ENCODE data around the gene MYL3.

Gene MYL3

DNA sequence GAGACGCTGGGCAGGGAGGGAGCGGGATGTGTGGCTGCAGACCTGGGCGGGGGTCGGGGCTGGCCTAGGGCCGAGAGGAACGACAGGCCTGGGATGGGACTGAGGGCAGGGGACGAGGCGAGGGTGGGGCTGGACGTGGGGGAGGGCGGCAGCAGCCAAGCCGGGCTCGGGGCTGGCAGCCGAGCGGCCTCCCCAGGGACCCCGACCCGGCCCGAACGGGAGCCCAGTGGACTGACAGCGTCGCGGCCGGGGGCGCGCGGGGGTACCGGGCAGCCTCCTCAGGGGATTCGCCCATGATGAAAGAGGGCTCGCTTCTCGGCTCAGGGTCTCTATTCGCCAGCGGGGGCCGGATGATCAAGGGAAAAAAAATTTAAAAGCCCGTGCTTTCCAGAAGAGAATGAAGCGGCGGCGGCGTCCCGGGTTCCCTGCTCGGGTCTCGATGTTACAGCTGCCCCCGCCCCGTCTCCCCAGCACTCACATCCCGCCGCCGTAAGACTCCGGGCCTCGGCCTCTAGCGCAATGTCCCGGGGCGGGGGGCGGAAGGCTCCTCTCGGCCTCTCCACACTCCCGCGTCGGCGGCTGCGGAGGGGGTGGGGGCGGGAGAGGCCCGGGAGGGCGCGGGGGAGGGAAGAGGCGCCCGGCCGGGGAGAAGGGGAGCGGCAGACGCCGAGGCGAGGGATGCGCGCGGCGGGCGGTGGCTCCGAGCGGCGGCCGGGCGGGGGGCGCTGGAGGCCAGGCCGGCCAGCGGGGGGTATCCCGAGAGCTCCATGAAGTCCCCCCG, 18.5 kb upstream of the MYL3 start:
- no peak for TF ChIP-seq CTCF (IDR thresholded peaks at IDR 0.05; ENCODE audit: control extremely low read depth, extremely low read depth, low read depth, missing control alignments)
- ChIA-PET POLR2A (interaction anchor here (0.6 kb wide), 1 partner anchor 33 kb away, joined by 3 read pairs; no protein-coding TSS in a partner anchor), CTCF (interaction anchor here (1.3 to 2.3 kb wide), 2 partner anchors 15 kb away, joined by 3 to 11 read pairs; no protein-coding TSS in a partner anchor)
- DNase-seq (ENCODE audit: extremely low spot score), result no peak

- ChIA-PET POLR2A (interaction anchor here (0.6 kb wide), 1 partner anchor 33 kb away, joined by 3 read pairs; no protein-coding TSS in a partner anchor), CTCF (interaction anchor here (1.2 to 2.3 kb wide), 2 partner anchors 14 to 15 kb away, joined by 7 to 11 read pairs; no protein-coding TSS in a partner anchor)
- no peak for TF ChIP-seq CTCF (IDR thresholded peaks at IDR 0.05; ENCODE audit: control extremely low read depth, extremely low read depth, low read depth, missing control alignments)
- DNase-seq (ENCODE audit: extremely low spot score), result no peak
Observed at GRCh38 chr3:46880884-46881595, 17.8 kb upstream of the MYL3 start.

DNA sequence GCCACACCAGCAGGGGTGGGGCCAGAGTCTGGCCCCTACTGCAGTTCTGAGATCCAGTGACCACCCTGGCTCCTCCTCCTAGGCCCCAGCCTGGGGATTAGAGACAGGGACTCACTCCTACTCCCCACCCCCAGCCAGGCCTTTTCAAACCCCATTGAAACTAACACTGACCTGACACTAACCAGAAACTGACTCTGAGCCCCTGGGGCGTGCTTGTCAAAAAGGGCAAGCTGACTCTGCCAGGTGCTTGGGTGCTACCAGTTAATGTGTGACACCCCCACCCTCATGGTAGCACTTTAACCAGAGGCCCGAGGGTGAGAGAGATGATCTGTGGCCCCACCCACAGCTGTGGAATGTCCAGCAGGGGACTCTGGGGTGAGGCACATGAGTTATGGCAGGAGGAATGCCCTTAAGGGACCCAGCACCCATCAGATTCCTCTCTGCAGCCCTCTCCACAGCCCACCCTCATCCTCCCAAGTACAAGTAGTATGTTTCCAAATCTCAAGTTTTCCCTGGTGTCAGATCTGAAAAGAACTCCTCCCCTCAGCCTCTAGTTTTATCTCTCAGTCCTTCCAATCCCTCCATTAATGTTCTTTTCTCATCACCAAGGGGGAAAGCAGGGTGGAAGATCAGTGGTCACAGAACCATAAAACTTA, 15.7 kb upstream of the MYL3 start:
- CTCF ChIA-PET, result interaction anchor here (1.1 to 2.0 kb wide), 2 partner anchors 12 to 16 kb away, joined by 3 to 9 read pairs; no protein-coding TSS in a partner anchor
- POLR2A ChIA-PET, result no interaction called here
- TF ChIP-seq CTCF (IDR thresholded peaks at IDR 0.05; ENCODE audit: control extremely low read depth, extremely low read depth, low read depth, missing control alignments), result no peak
- no peak for DNase-seq (ENCODE audit: extremely low spot score)

- POLR2A ChIA-PET, result no interaction called here
- DNase-seq (ENCODE audit: extremely low spot score), result no peak
- no peak for TF ChIP-seq CTCF (IDR thresholded peaks at IDR 0.05; ENCODE audit: control extremely low read depth, extremely low read depth, low read depth, missing control alignments)
- CTCF ChIA-PET, result interaction anchor here (0.5 to 2.9 kb wide), 4 partner anchors 10 to 100 kb away, joined by 3 to 13 read pairs (median 10); no protein-coding TSS in a partner anchor
Observed at GRCh38 chr3:46877406-46878125, 14.3 kb upstream of the MYL3 start, which contains the start of gene PTH1R. PTH1R (plus strand) TSS chr3:46877721; CDS start chr3:46883560, 5,839 bp downstream.

GRCh38 chr3:46876313-46877300, 13.4 kb upstream of the MYL3 start:
- POLR2A ChIA-PET, result no interaction called here
- TF ChIP-seq CTCF (IDR thresholded peaks at IDR 0.05; ENCODE audit: control extremely low read depth, extremely low read depth, low read depth, missing control alignments), result no peak

More at GRCh38 chr3:46876313-46877300, 13.4 kb upstream of the MYL3 start:
- CTCF ChIA-PET, result interaction anchor here (0.9 to 2.9 kb wide), 3 partner anchors 10 to 17 kb away, joined by 3 to 13 read pairs (median 10); no protein-coding TSS in a partner anchor
- DNase-seq (ENCODE audit: extremely low spot score), result no peak
